ENCODE data around the gene CELSR2. TPM values are rescaled to one million over a fixed set of nuclear protein-coding genes. Genes with fewer than 3 reads are reported as not detected.

Gene CELSR2
- total RNA-seq, 4 donors from 2014 or later, result 0.26 to 9.6 (median 5.4) TPM

GRCh38 chr1:109269212-109269980 lies 20.1 kb downstream of the CELSR2 start:
- no peak for DNase-seq
- Histone ChIP-seq H3K36me3 (no peaks in the 10 kb centered on the region), H3K27ac (no peak overlapping the region), H3K9me3 (no peaks in the 10 kb centered on the region), H3K4me1 (no peaks in the 10 kb centered on the region), H3K27me3 (no peaks in the 10 kb centered on the region), H3K4me3 (no peak overlapping the region)
- TF ChIP-seq CTCF (IDR thresholded peaks at IDR 0.05), result no peak
- TF ChIP-seq POLR2A (IDR thresholded peaks at IDR 0.05), result no peak
- intact Hi-C loops (cut with DNase I; ENCODE audit: low total_unique reads), result no loop called here

- no peak overlapping the region for H3K27ac ChIP-seq
- no peaks in the 10 kb centered on the region for H3K4me1 ChIP-seq
- H3K4me3 ChIP-seq, result no peak overlapping the region
- no peaks in the 10 kb centered on the region for H3K36me3 ChIP-seq
- no peak for DNase-seq
- no peaks in the 10 kb centered on the region for H3K27me3 ChIP-seq
- H3K9me3 ChIP-seq, result no peaks in the 10 kb centered on the region
- TF ChIP-seq POLR2A (IDR thresholded peaks at IDR 0.05) (no peak), CTCF (IDR thresholded peaks at IDR 0.05) (no peak)
- intact Hi-C loops (cut with DNase I; ENCODE audit: low total_unique reads), result no loop called here
These were observed 20.8 kb downstream of the CELSR2 start for GRCh38 chr1:109269981-109270622.

GRCh38 chr1:109270623-109271317 lies 21.4 kb downstream of the CELSR2 start:
- TF ChIP-seq POLR2A (IDR thresholded peaks at IDR 0.05), result no peak
- TF ChIP-seq CTCF (IDR thresholded peaks at IDR 0.05), result no peak
- no peaks in the 10 kb centered on the region for H3K9me3 ChIP-seq
- no peaks in the 10 kb centered on the region for H3K36me3 ChIP-seq
- H3K27ac ChIP-seq, result no peak overlapping the region
- no peaks in the 10 kb centered on the region for H3K4me1 ChIP-seq
- H3K4me3 ChIP-seq, result no peak overlapping the region
- H3K27me3 ChIP-seq, result no peaks in the 10 kb centered on the region
- DNase-seq, result no peak
- intact Hi-C loops (cut with DNase I; ENCODE audit: low total_unique reads), result no loop called here

- no peak for DNase-seq
- H3K36me3 ChIP-seq, result no peaks in the 10 kb centered on the region
- intact Hi-C loops (cut with DNase I; ENCODE audit: low total_unique reads), result no loop called here
These were observed 22.1 kb downstream of the CELSR2 start for GRCh38 chr1:109271458-109271857.

More at GRCh38 chr1:109271458-109271857, 22.1 kb downstream of the CELSR2 start:
- Histone ChIP-seq H3K9me3 (no peaks in the 10 kb centered on the region), H3K4me3 (no peak overlapping the region), H3K4me1 (no peaks in the 10 kb centered on the region), H3K27ac (no peak overlapping the region), H3K27me3 (no peaks in the 10 kb centered on the region)
- TF ChIP-seq POLR2A (IDR thresholded peaks at IDR 0.05) (no peak), CTCF (IDR thresholded peaks at IDR 0.05) (no peak)

Measured in uterus (tissue), 4 donors.